ENCODE data around the gene IKZF3.
"Not testable (repeated sequence)": the region's sequence is repeated elsewhere in the genome, so short reads cannot be mapped to it uniquely, and the experiment has no call there.

The IKZF3 gene

DNA sequence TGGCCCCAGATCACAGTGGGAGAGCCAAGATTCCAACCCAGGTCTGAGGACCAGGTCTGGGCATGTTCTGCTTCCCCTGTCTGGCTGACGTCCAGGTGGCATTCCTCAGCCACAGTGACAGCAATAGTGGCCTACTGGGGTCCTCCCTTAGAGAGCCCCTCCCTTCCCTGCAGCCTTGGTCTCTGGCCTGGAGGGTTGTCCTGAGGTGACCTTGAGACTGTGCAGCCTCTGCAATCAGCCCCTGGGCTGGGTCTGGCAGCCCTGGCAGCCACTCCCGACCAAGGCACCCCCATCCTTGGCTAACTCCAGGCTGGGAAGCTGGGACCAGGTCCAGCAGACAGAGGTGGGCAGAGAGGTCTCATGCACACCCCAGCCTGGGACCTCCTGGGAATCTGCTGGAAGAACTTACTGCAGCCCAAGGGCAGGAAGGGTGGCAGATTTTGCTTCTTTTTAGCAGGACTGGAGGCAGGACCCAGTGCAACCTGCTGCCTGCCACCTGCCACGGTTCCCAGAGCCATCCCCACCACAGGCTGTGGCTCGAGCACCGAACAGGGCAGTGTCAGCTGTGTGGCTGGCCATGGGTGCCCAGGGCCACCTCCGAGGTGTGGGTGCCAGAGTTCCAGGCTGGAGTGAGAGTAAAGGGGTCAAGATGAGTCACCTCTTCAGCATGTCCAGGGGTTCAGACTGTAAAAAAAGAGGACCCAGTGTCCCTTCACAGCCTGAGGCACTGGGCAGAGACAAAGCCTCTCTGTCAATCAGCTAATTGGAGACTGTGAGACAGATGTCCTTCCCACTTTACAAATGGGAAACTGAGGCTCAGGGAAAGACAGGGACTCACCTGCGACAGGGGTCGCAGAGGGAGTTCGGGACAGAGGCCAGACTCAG lies 113.7 kb downstream of the IKZF3 start:
- Histone ChIP-seq H3K4me2 (no peak overlapping the region), H3K79me2 (ENCODE audit: insufficient read depth, low read depth) (peaks cover 6% of the 10 kb centered on the region; the same call in 1 of the 2 replicates), H3K27me3 (ENCODE audit: insufficient read depth, low read depth) (no peaks in the 10 kb centered on the region), H4K20me1 (ENCODE audit: insufficient read depth) (no peaks in the 10 kb centered on the region), H2AFZ (ENCODE audit: low read depth) (no peak overlapping the region), H3K27ac (no peak overlapping the region), H3K9ac (no peak overlapping the region), H3K4me1 (ENCODE audit: low read depth, poor library complexity, severe bottlenecking) (peaks cover 27% of the 10 kb centered on the region), H3K4me3 (IDR thresholded peaks at IDR 0.05; ENCODE audit: insufficient read depth, low read depth, low read length) (no peak overlapping the region), H3K36me3 (ENCODE audit: insufficient read depth) (no peaks in the 10 kb centered on the region)
- no peak for TF ChIP-seq CTCF (conservative IDR thresholded peaks at IDR 0.05; ENCODE audit: low read depth, low read length)

DNA sequence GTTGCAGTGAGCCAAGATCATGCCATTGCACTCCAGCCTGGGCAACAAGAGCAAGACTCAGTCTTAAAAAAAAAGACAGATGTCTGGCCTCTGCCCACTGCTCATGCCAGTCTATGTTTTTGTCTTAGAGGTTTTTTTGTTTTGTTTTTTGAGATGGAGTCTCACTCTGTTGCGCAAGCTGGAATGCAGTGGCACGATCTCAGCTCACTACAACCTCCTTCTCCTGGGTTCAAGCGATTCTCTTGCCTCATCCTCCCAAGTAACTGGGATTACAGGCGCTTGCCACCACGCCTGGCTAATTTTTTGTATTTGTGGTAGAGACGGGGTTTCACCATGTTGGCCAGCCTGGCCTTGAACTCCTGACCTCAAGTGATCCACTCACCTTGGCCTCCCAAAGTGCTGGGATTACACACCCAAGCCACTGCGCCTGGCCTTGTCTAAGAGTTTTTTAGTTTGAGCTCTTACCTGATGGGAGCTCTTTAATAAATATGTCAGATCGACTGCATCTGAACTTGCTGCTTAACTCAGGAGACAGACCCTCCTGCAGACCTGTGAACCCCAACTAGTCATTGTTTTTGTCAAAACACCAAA lies 115.6 kb downstream of the IKZF3 start:
- not testable (repeated sequence) for H3K9ac ChIP-seq; H3K79me2 ChIP-seq (ENCODE audit: insufficient read depth, low read depth); H3K4me2 ChIP-seq; H2AFZ ChIP-seq (ENCODE audit: low read depth); H3K27ac ChIP-seq; H4K20me1 ChIP-seq (ENCODE audit: insufficient read depth); H3K27me3 ChIP-seq (ENCODE audit: insufficient read depth, low read depth); H3K36me3 ChIP-seq (ENCODE audit: insufficient read depth); H3K4me3 ChIP-seq (IDR thresholded peaks at IDR 0.05; ENCODE audit: insufficient read depth, low read depth, low read length)
- peaks cover 17% of the 10 kb centered on the region for H3K4me1 ChIP-seq (ENCODE audit: low read depth, poor library complexity, severe bottlenecking)

DNA sequence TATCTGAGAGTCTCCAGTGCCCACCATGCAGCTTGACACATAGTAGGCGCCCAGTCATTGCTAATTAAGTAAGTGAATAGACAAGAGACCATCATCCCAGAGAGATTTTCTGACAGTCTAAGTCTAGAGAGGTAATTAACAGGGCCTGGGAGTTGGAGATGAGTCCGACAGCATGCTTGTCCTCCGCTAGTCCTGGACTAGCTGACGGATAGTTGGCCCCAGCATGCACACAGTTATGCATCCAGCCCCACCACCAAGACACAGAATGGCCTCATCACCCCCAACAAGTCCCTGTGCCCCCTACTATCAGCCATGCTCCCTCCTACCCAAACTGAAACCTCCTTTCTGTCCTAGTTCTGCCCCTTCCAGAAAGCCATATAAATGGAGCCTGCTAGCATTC lies 116.4 kb downstream of the IKZF3 start:
- Histone ChIP-seq H3K4me1 (ENCODE audit: low read depth, poor library complexity, severe bottlenecking) (peaks cover 9% of the 10 kb centered on the region), H3K4me2 (no peak overlapping the region), H3K27me3 (ENCODE audit: insufficient read depth, low read depth) (no peaks in the 10 kb centered on the region), H3K4me3 (IDR thresholded peaks at IDR 0.05; ENCODE audit: insufficient read depth, low read depth, low read length) (no peak overlapping the region), H4K20me1 (ENCODE audit: insufficient read depth) (no peaks in the 10 kb centered on the region), H2AFZ (ENCODE audit: low read depth) (no peak overlapping the region), H3K9ac (no peak overlapping the region), H3K79me2 (ENCODE audit: insufficient read depth, low read depth) (no peaks in the 10 kb centered on the region), H3K36me3 (ENCODE audit: insufficient read depth) (no peaks in the 10 kb centered on the region), H3K27ac (no peak overlapping the region)
- no peak for TF ChIP-seq CTCF (conservative IDR thresholded peaks at IDR 0.05; ENCODE audit: low read depth, low read length)

DNA sequence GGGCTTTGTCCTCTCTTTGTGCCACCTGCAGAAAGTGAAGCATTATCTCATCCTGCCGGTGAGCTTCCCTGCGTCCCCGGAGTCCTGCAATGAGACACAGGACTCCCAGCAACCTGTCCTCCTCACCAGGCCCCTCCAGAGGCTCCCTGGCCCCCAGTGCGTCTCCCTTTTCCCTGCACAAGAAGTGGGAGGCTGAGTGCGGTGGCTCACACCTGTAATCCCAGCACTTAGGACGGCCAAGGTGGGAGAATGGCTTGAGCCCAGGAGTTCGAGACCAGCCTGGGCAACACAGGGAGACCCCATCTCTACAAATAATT lies 118.0 kb downstream of the IKZF3 start:
- Histone ChIP-seq H3K36me3 (ENCODE audit: insufficient read depth) (no peaks in the 10 kb centered on the region), H3K27ac (no peak overlapping the region), H3K4me2 (no peak overlapping the region), H4K20me1 (ENCODE audit: insufficient read depth) (no peaks in the 10 kb centered on the region), H3K79me2 (ENCODE audit: insufficient read depth, low read depth) (no peaks in the 10 kb centered on the region), H3K4me1 (ENCODE audit: low read depth, poor library complexity, severe bottlenecking) (no peaks in the 10 kb centered on the region), H3K4me3 (IDR thresholded peaks at IDR 0.05; ENCODE audit: insufficient read depth, low read depth, low read length) (no peak overlapping the region), H2AFZ (ENCODE audit: low read depth) (no peak overlapping the region), H3K9ac (no peak overlapping the region), H3K27me3 (ENCODE audit: insufficient read depth, low read depth) (no peaks in the 10 kb centered on the region)
- no peak for TF ChIP-seq CTCF (conservative IDR thresholded peaks at IDR 0.05; ENCODE audit: low read depth, low read length)
